Right cardiac atrium (tissue), 5 donors: ENCODE results near the gene DERL3. TPM values are rescaled to one million over a fixed set of nuclear protein-coding genes. Genes with fewer than 3 reads are reported as not detected.
"Not testable (repeated sequence)": the region's sequence is repeated elsewhere in the genome, so short reads cannot be mapped to it uniquely, and the experiment has no call there.

ENCODE experiments used
- ATAC-seq, 2 donors: fragments of 200-7000 bp; cut with Tn5 transposase; one replicate each; pipeline versions ENCODE4 v1.8.0 to v1.9.1; 2020; ENCODE audit warnings: moderate library complexity in 2 of 2, mild to moderate bottlenecking in 1 of 2
- DNase-seq, 3 donors: peaks; one replicate each; pipeline ENCODE4 v3.0.0-alpha.2; 2020
- H3K27ac ChIP-seq: one replicate; pipeline ENCODE4 v1.5.1; 2013; ENCODE audit warnings: mild to moderate bottlenecking, low read length, control low read depth, moderate library complexity
- H3K27me3 ChIP-seq: one replicate; pipeline ENCODE4 v1.6.1; 2013; ENCODE audit not compliant: control insufficient read depth, insufficient read depth
- H3K4me1 ChIP-seq: one replicate; pipeline ENCODE4 v1.6.1; 2013; ENCODE audit warnings: low read length; ENCODE audit not compliant: control insufficient read depth, insufficient read depth
- H3K4me3 ChIP-seq: one replicate; pipeline ENCODE4 v1.5.1; 2013; ENCODE audit warnings: low read length, control low read depth
- H3K9me3 ChIP-seq: one replicate; pipeline ENCODE4 v1.6.1; 2013; ENCODE audit warnings: low read length; ENCODE audit not compliant: control insufficient read depth
- WGBS: extraction: QIAGEN DNeasy Blood & Tissue Kit; methylation state at CpG from one replicate; pipeline ENCODE4 v1.1.7; 2013; 5-methylcytosine and 5-hydroxymethylcytosine counted together
- intact Hi-C, 4 donors: fragments of 100-400 bp; cut with DNase I; formaldehyde crosslinking; loops; one replicate each; pipeline versions ENCODE4 v1.11.0 to v1.14.0; 2022 to 2023
- polyA plus RNA-seq: library from polyadenylated mRNA; stranded (reverse); fragments of 200-250 nt; gene quantifications from one replicate; pipeline ENCODE4 v1.2.3, GENCODE V29; 2013
- total RNA-seq, 4 donors: library from RNA; stranded (reverse); fragmentation: NEBNext Ultra II Directional; extraction: Animal tissue kit (Norgen Biotek cat#: 25700); gene quantifications; one replicate each; pipeline ENCODE4 v1.2.1, GENCODE V29; 2021
- donor health status: healthy with polysubstance abuse.
- donor health status: DM: no; HTN: yes; CAD: no.
- donor health status: DM: no; HTN: no; CAD: no.
- donor health status: DM: no; HTN: yes; CAD: no; lungs with severe emphysema.
- donor health status: DM: yes; HTN: yes; CAD: no.

The DERL3 gene
- total and polyA plus RNA-seq, 5 donors = 5.0 to 11.6 (median 6.9) TPM

- H3K9me3 ChIP-seq, H3K27me3 ChIP-seq, ATAC-seq, H3K4me1 ChIP-seq, H3K27ac ChIP-seq, DNase-seq, H3K4me3 ChIP-seq, intact Hi-C loops: not testable (repeated sequence)
- 88% methylated on average over 8 of the region's 8 CpGs for WGBS
Measured at GRCh38 chr22:23860187-23860586, 21.4 kb upstream of the DERL3 start.

GRCh38 chr22:23859201-23859600, 20.4 kb upstream of the DERL3 start:
- Histone ChIP-seq H3K4me3 (no peak overlapping the region), H3K27me3 (no peaks in the 10 kb centered on the region), H3K9me3 (no peaks in the 10 kb centered on the region), H3K27ac (no peak overlapping the region), H3K4me1 (no peaks in the 10 kb centered on the region)
- DNase-seq = no peak
- WGBS = 92% methylated on average over 4 of the region's 4 CpGs
- intact Hi-C loops = no loop called here
- no peak for ATAC-seq

GRCh38 chr22:23858484-23858815, 19.6 kb upstream of the DERL3 start:
- H3K27ac ChIP-seq = peak overlapping the region; percentile 82
- no peaks in the 10 kb centered on the region for H3K4me1 ChIP-seq
- intact Hi-C loops = no loop called here
- DNase-seq = no peak
- H3K4me3 ChIP-seq = peak overlapping the region; percentile 64
- ATAC-seq = no peak
- 59% methylated on average over 7 of the region's 7 CpGs for WGBS
- no peaks in the 10 kb centered on the region for H3K27me3 ChIP-seq
- no peaks in the 10 kb centered on the region for H3K9me3 ChIP-seq

DNA sequence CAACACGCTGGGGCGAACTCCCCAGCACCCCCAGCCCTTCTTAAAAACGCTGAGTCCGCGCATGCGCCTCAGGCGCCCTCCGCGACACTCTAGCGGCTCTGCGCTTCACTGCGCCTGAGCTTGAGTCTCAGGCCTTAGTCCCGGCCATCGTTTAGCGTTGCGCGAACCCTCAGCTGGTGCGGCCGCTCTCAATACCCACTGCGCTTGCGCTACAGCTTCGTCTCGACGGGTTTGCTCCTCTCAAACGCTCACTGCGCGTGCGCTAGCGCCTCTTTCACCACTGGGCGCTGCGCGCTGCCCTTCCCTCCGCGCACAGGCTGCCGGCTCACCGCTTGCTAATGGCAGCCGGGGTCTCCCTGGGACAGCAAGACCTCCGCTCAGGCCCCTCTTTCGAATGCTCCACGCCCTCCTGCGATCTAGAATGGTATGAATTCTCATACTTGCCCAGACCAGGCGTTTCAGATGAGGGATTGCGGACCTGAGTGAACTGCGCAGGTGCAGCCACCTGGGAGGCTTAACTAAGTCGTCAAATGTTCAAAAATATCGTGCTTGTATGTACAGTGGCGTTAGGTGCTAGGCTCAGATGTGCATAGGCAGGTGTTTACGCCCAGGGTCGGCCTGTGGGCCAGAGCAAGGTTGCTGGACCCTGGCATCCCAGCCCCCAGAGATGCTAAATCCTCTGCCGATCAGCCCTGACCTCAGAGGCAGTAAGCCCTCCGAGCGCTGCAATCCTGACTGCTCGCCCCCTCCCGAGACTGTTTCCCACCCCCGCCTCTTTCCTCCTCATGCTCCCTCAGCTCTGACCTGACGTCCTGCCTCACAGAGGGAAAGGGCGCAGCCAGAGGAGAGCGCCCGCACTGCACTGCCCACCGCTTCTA, 19.0 kb upstream of the DERL3 start, which contains the start of gene SLC2A11:
SLC2A11 (plus strand) TSS at position 270 of the 878 bp plus-strand sequence; CDS start at position 395, 125 bp downstream.
- DNase-seq (peak; percentile 99), ATAC-seq (peak; percentile 98)
- Histone ChIP-seq H3K27me3 (no peaks in the 10 kb centered on the region), H3K27ac (peak within 1 kb of the TSS; percentile 89), H3K4me1 (no peaks in the 10 kb centered on the region), H3K4me3 (peak within 1 kb of the TSS; percentile 64), H3K9me3 (no peaks in the 10 kb centered on the region)
- intact Hi-C loops = no loop called here
- WGBS = under 1% methylated on average over 60 of the region's 60 CpGs

- Histone ChIP-seq H3K9me3 (no peaks in the 10 kb centered on the region), H3K27ac (peak overlapping the region; percentile 89), H3K27me3 (no peaks in the 10 kb centered on the region), H3K4me3 (peak overlapping the region; percentile 64), H3K4me1 (no peaks in the 10 kb centered on the region)
- intact Hi-C loops = no loop called here
- 4% methylated on average over 58 of the region's 58 CpGs for WGBS
- DNase-seq (peak in 2 of 3 donors; percentile 74 to 78), ATAC-seq (peak; percentile 69 to 72)
Measured at GRCh38 chr22:23856721-23857605, 18.2 kb upstream of the DERL3 start.

GRCh38 chr22:23850136-23850611, 11.4 kb upstream of the DERL3 start:
- ATAC-seq = no peak
- Histone ChIP-seq H3K4me3 (no peak overlapping the region), H3K27ac (no peak overlapping the region), H3K9me3 (no peaks in the 10 kb centered on the region), H3K27me3 (no peaks in the 10 kb centered on the region), H3K4me1 (no peaks in the 10 kb centered on the region)
- 86% methylated on average over 16 of the region's 16 CpGs for WGBS
- DNase-seq = no peak
- intact Hi-C loops = loop anchor here in 1 of 4 donors (5.0 kb wide), 1 partner anchor 308 kb away; no protein-coding TSS in a partner anchor

DNA sequence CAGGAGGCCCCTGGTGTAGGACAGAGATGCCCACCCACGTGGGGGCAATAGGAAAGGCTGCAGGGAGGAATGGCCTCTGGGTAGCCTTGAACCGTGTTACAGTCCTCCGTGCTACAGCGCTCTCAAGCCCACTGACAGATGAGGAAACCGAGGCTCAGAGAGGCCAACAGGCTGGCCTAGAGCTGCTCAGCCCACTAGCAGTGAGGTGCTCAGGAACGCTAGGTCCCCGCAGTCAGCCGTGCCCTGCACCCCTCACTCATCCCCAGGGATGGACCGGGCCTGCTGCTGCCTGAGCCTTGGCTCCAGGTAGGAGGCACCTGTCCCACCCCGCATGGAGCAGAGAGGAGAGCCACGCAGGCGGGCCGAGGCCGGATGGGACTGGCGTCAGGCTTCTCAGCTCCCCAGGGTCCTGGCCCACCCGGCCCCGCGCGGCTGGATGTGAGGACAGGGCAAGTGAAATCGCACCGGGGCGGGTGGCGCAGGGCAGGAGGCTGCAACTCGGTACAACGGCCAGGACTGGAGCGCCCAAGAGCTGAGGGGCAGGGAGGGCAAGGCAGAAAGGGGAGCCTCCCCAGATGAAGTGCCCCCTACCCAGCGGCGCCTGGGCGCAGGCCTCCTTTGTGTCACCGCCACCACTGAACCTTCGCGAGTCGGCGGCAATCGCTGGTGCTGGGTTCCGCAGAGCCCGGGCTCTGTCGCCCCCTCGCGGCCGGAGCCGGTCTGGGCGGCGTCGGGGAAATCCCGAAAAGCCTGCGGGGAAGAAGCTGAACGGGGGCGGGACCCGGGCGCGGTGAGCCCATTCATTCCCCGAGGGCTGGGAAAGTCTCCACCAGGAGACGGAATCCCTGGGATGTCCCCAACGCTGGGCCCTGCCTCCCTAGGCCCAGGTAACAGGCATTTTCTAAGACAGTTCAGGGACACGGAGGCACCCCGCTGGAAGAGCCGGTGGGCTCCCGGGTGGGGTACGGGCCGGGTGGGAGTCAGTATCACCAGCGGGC, 10.5 kb upstream of the DERL3 start:
- Histone ChIP-seq H3K4me1 (no peaks in the 10 kb centered on the region), H3K27me3 (no peaks in the 10 kb centered on the region), H3K27ac (no peak overlapping the region), H3K9me3 (no peaks in the 10 kb centered on the region), H3K4me3 (no peak overlapping the region)
- ATAC-seq (peak; percentile 67 to 78), DNase-seq (peak; percentile 79 to 94 (median 94))
- intact Hi-C loops = loop anchor here (5.0 kb wide), 3 partner anchors 77 to 307 kb away; partner anchors contain the start of genes CHCHD10 (in 3 of the 4) and MMP11 (in 1 of the 4)
- 24% methylated on average over 62 of the region's 62 CpGs for WGBS

- no peaks in the 10 kb centered on the region for H3K27me3 ChIP-seq
- ATAC-seq (no peak), DNase-seq (peak in 1 of 3 donors; percentile 56)
- no peak overlapping the region for H3K27ac ChIP-seq
- no peak overlapping the region for H3K4me3 ChIP-seq
- H3K4me1 ChIP-seq = no peaks in the 10 kb centered on the region
- 84% methylated on average over 24 of the region's 24 CpGs for WGBS
- H3K9me3 ChIP-seq = no peaks in the 10 kb centered on the region
- intact Hi-C loops = loop anchor here (5.0 kb wide), 3 partner anchors 76 to 306 kb away; partner anchors contain the start of genes CHCHD10 (in 3 of the 4) and MMP11 (in 1 of the 4)
Measured at GRCh38 chr22:23847991-23848864, 9.4 kb upstream of the DERL3 start.

- intact Hi-C loops = loop anchor here (5.0 kb wide), 3 partner anchors 75 to 305 kb away; partner anchors contain the start of genes CHCHD10 (in 3 of the 4) and MMP11 (in 1 of the 4)
- Histone ChIP-seq H3K27ac (no peak overlapping the region), H3K27me3 (no peaks in the 10 kb centered on the region), H3K9me3 (no peaks in the 10 kb centered on the region), H3K4me1 (no peaks in the 10 kb centered on the region), H3K4me3 (no peak overlapping the region)
- DNase-seq (peak in 2 of 3 donors; percentile 28 to 33), ATAC-seq (no peak)
- WGBS = 82% methylated on average over 18 of the region's 18 CpGs
Measured at GRCh38 chr22:23847310-23847920, 8.6 kb upstream of the DERL3 start.
